ENCODE results near the gene PPP1R15B. TPM values are rescaled to one million over a fixed set of nuclear protein-coding genes. Genes with fewer than 3 reads are reported as not detected.

PPP1R15B gene
- total and polyA plus RNA-seq, 10 of the 15 experiments (the other 5 are each of a cell fraction or from before 2014, with no cell fraction given) = 13.9 to 38.1 (median 26.5) TPM

- WGBS (ENCODE audit: insufficient coverage, insufficient replicate concordance, low lambda C conversion rate, missing lambda C conversion rate) = 72% methylated on average over 13 of the region's 13 CpGs
- DNase-seq (ENCODE audit: low read depth, low spot score) (no peak), FAIRE-seq (no peak), ATAC-seq (no peak)
- peaks cover 3% of the 10 kb centered on the region for H3K4me1 ChIP-seq (ENCODE audit: control insufficient read depth, insufficient read depth, low read length)
- H3K9ac ChIP-seq (ENCODE audit: control insufficient read depth, insufficient read depth, low read length) = no peak overlapping the region
- no peaks in the 10 kb centered on the region for H4K20me1 ChIP-seq (ENCODE audit: control insufficient read depth, insufficient read depth)
- H3K27me3 ChIP-seq (replicated peaks in 1 of 2; ENCODE audit: control insufficient read depth in 2 of 2, insufficient read depth in 2 of 2, low read length in 1 of 2) = no peaks in the 10 kb centered on the region
- no TSS peak for BruUV-seq (replicated peaks)
- no peaks in the 10 kb centered on the region for H3K79me2 ChIP-seq (ENCODE audit: control insufficient read depth, insufficient read depth, low read length)
- in situ Hi-C loops (cut with MboI) (no loop called here), intact Hi-C loops (cut with micrococcal nuclease; ENCODE audit: unreplicated experiment) (loop anchor here (10.0 kb wide), 1 partner anchor 362 kb away; no protein-coding TSS in a partner anchor)
- no peaks in the 10 kb centered on the region for H3K9me3 ChIP-seq (replicated peaks; ENCODE audit: control insufficient read depth, insufficient read depth, low read length)
- no peak overlapping the region for H2AFZ ChIP-seq (ENCODE audit: control insufficient read depth, low read depth, low read length)
- CTCF ChIA-PET = interaction anchor here (2.2 to 51.8 kb wide), 3 partner anchors 10 to 365 kb away, joined by 11 to 2021 read pairs (median 106); partner anchors contain the start of gene PIK3C2B
- peaks cover 35 to 36% of the 10 kb centered on the region in 2 experiments for H3K36me3 ChIP-seq (ENCODE audit: control insufficient read depth in 2 of 2, insufficient read depth in 2 of 2, low read length in 1 of 2)
- H3K27ac ChIP-seq (ENCODE audit: control insufficient read depth, insufficient read depth) = no peak overlapping the region
- POLR2A ChIA-PET = interaction anchor here (0.5 kb wide), 1 partner anchor 11 kb away, joined by 4 read pairs; no protein-coding TSS in a partner anchor
- SMC1A ChIA-PET (ENCODE audit: uncharacterized antibody, unreplicated experiment) = interaction anchor here (1.2 to 33.8 kb wide), 3 partner anchors 11 to 57 kb away, joined by 6 to 939 read pairs (median 11); partner anchors contain the start of gene PIK3C2B
- H3K4me2 ChIP-seq (ENCODE audit: control insufficient read depth, insufficient read depth) = no peak overlapping the region
- no peak overlapping the region for H3K4me3 ChIP-seq
- RAD21 ChIA-PET (ENCODE audit: unreplicated experiment) = interaction anchor here (0.8 to 13.8 kb wide), 2 partner anchors 11 to 55 kb away, joined by 3 to 441 read pairs; partner anchors contain the start of gene PIK3C2B
- no peak for TF ChIP-seq CEBPB (IDR thresholded peaks at IDR 0.05; ENCODE audit: borderline replicate concordance in 1 of 2, low read depth in 2 of 2, low read length in 2 of 2)
- TF ChIP-seq ZNF274 (IDR thresholded peaks at IDR 0.05; ENCODE audit: insufficient read depth, insufficient read length) = no peak
- no peak for TF ChIP-seq RUNX3 (IDR thresholded peaks at IDR 0.05; ENCODE audit: low read length)
- no peak for TF ChIP-seq ZBTB33 (IDR thresholded peaks at IDR 0.05)
- no peak for TF ChIP-seq ZBTB4 (CRISPR knock-in tag; IDR thresholded peaks at IDR 0.05)
- no peak for TF ChIP-seq TBL1XR1 (IDR thresholded peaks at IDR 0.05; ENCODE audit: low read depth, low read length)
- no peak for TF ChIP-seq MLLT1 (IDR thresholded peaks at IDR 0.05)
- TF ChIP-seq ZNF592 (IDR thresholded peaks at IDR 0.05) = no peak
- TF ChIP-seq E2F4 (IDR thresholded peaks at IDR 0.05; ENCODE audit: low read depth, low read length) = no peak
Measured at GRCh38 chr1:204442376-204443259, 31.0 kb upstream of the PPP1R15B start.

Measured in GM12878 (cell line).